ENCODE measurements around the gene CRIM1. TPM values are rescaled to one million over a fixed set of nuclear protein-coding genes. Genes with fewer than 3 reads are reported as not detected.

Gene CRIM1
- total RNA-seq, 4 donors from 2014 or later, result 72.6 to 162 (median 112) TPM

DNA sequence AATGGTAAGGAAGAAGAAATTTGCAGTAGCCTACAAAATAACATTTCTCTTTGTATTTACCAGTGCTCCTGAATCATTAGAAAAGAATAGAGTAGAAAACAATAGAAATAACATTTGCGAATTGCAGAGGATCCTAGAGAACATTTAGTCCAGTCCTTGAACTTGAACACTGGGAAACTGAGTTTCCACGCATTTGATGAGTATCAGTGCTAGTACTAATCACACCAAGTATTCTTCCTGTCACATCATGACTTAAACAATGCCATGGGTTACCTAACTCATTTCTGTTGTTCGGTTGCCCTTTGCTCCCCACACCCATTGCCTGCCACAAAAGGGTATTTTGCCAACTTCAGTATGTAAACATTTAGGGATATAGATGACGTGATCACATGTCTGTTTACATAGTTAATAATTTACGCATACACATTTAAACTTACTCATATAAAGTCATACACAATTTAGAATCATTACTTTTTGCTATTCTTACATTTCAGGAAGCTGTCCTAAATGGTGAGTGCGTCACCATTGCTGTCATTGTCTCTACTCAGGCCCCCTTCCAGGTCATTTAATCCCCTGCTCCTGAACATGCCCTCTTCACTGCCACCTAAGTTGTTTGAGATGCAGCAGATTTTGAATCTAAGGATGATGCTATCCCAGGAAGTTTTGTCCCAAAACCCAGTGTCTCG, 42.3 kb downstream of the CRIM1 start:
- Histone ChIP-seq H3K36me3 (no peaks in the 10 kb centered on the region), H3K4me3 (no peak overlapping the region), H3K9me3 (no peaks in the 10 kb centered on the region), H3K4me1 (peaks cover 13% of the 10 kb centered on the region), H3K27me3 (no peaks in the 10 kb centered on the region), H3K27ac (no peak overlapping the region)
- DNase-seq (ENCODE audit: low spot score in 2 of 2), result no peak
- TF ChIP-seq, protein P1, sequence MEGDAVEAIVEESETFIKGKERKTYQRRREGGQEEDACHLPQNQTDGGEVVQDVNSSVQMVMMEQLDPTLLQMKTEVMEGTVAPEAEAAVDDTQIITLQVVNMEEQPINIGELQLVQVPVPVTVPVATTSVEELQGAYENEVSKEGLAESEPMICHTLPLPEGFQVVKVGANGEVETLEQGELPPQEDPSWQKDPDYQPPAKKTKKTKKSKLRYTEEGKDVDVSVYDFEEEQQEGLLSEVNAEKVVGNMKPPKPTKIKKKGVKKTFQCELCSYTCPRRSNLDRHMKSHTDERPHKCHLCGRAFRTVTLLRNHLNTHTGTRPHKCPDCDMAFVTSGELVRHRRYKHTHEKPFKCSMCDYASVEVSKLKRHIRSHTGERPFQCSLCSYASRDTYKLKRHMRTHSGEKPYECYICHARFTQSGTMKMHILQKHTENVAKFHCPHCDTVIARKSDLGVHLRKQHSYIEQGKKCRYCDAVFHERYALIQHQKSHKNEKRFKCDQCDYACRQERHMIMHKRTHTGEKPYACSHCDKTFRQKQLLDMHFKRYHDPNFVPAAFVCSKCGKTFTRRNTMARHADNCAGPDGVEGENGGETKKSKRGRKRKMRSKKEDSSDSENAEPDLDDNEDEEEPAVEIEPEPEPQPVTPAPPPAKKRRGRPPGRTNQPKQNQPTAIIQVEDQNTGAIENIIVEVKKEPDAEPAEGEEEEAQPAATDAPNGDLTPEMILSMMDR (IDR thresholded peaks at IDR 0.05), result no peak
- TF ChIP-seq EP300 (IDR thresholded peaks at IDR 0.05), result no peak
- no peak for TF ChIP-seq POLR2A (IDR thresholded peaks at IDR 0.05)
- 70% methylated on average over 7 of the region's 7 CpGs for WGBS

DNA sequence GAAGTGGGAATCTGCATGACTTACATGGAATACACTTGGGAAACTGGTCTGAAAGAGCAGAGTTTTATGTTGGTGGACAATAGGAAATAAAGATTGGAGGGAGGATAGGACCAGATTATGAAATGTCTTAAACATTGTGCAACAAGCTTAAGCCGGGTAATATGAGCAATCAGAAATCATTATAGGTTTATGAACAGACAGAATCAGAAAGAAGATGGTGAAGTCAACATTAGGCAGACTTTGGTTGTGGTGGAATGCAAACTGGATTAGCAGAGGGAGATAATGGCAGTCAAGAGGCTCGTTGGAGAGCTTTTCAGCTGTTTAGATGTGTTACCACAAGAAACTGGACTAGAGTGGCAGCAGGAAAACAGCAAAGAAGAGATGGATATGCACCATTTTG, 43.5 kb downstream of the CRIM1 start:
- TF ChIP-seq, protein P1 (IDR thresholded peaks at IDR 0.05), result no peak
- no peak for TF ChIP-seq POLR2AphosphoS5 (IDR thresholded peaks at IDR 0.05)
- TF ChIP-seq POLR2A (IDR thresholded peaks at IDR 0.05), result no peak
- TF ChIP-seq EP300 (IDR thresholded peaks at IDR 0.05), result no peak
- 89% methylated on average over 2 of the region's 2 CpGs for WGBS
- peaks cover 12% of the 10 kb centered on the region for H3K4me1 ChIP-seq

DNA sequence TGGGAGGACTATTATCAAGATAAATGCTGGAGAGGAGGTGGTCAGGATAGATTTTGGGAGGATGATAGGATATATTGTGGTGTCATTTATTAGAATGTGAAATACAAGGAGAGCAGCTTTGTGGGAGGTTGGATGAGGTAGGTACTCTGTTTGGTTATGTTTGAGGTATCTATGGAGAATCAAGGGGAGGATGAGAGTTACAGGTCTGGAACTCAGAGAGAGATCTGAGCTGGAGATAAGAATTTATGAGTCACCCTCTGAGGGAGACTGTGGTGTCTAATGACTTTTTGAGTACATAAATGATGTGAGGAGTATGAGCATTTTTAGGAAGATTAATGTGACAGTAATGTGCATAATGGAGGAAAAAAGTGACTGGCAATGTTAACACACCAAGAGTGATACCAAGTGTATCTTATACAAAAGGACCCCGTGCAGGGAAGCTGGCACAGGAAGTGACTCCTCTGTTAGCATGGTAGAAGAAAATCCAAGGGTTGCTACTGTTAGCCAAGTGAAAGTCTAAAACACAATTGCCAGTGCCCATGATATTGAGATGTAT, 48.2 kb downstream of the CRIM1 start:
- no peaks in the 10 kb centered on the region for H3K27me3 ChIP-seq
- no peak overlapping the region for H3K27ac ChIP-seq

More for the DNA sequence above, 43.5 kb downstream of the CRIM1 start:
- Histone ChIP-seq H3K36me3 (no peaks in the 10 kb centered on the region), H3K9me3 (no peaks in the 10 kb centered on the region), H3K27me3 (no peaks in the 10 kb centered on the region), H3K27ac (no peak overlapping the region), H3K4me3 (no peak overlapping the region)
- DNase-seq (ENCODE audit: low spot score in 2 of 2), result no peak

DNA sequence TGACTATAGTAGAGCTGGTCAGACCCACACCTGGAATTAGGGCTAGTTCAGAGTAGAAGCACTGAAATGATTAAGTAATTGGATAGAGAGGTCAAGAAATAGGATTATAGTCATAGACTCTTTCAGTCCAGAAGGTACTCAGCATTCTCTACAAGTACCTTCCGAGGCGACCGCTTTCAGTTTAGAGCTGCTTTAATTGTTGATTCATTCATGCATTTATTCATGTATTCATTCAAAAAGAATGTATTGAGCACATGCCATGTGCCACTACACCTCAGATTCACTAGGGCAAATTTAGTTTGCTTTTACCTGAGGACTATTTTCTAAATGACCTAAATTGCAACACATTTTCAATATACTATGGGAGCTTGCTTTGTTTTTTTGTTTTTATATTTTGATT, 48.7 kb downstream of the CRIM1 start:
- Histone ChIP-seq H3K4me3 (no peak overlapping the region), H3K36me3 (no peaks in the 10 kb centered on the region), H3K9me3 (no peaks in the 10 kb centered on the region), H3K27ac (no peak overlapping the region), H3K27me3 (no peaks in the 10 kb centered on the region), H3K4me1 (peaks cover 17% of the 10 kb centered on the region)
- 59% methylated on average over 3 of the region's 3 CpGs for WGBS
- TF ChIP-seq, protein P1 (IDR thresholded peaks at IDR 0.05), result no peak
- TF ChIP-seq POLR2A (IDR thresholded peaks at IDR 0.05) (no peak), EP300 (IDR thresholded peaks at IDR 0.05) (no peak), POLR2AphosphoS5 (IDR thresholded peaks at IDR 0.05) (no peak)
- DNase-seq (ENCODE audit: low spot score in 2 of 2), result no peak

More for the DNA sequence above, 48.2 kb downstream of the CRIM1 start:
- Histone ChIP-seq H3K4me1 (peaks cover 15% of the 10 kb centered on the region), H3K4me3 (no peak overlapping the region), H3K36me3 (no peaks in the 10 kb centered on the region), H3K9me3 (no peaks in the 10 kb centered on the region)
- no peak for TF ChIP-seq EP300 (IDR thresholded peaks at IDR 0.05)
- no peak for TF ChIP-seq POLR2AphosphoS5 (IDR thresholded peaks at IDR 0.05)
- TF ChIP-seq, protein P1 (IDR thresholded peaks at IDR 0.05), result no peak
- TF ChIP-seq POLR2A (IDR thresholded peaks at IDR 0.05), result no peak
- no peak for DNase-seq (ENCODE audit: low spot score in 2 of 2)
- WGBS, result 34% methylated on average over 1 of the region's 1 CpG

DNA sequence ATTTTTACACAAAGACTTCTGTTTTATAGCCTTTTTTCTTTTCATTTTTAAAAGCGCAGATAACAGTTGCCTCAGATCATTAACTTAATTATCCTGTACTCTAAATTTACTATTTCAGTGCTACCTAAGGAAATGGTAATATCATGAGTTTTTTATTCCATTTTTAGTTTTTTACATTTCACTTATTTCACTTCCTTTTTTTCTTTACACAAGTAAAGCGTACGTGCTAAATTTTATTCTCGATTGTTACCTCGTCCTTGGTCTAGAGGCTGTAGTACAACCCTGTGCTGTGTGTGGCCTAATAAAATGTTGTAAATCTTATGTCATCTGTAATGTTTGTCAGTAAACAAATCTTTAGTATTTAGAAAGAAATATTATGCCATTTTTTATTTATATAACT, 49.2 kb downstream of the CRIM1 start:
- no peaks in the 10 kb centered on the region for H3K9me3 ChIP-seq
- no peaks in the 10 kb centered on the region for H3K27me3 ChIP-seq
- H3K36me3 ChIP-seq, result no peaks in the 10 kb centered on the region
- no peak for DNase-seq (ENCODE audit: low spot score in 2 of 2)
- no peak for TF ChIP-seq POLR2AphosphoS5 (IDR thresholded peaks at IDR 0.05)
- TF ChIP-seq POLR2A (IDR thresholded peaks at IDR 0.05), result no peak
- TF ChIP-seq EP300 (IDR thresholded peaks at IDR 0.05), result no peak
- TF ChIP-seq, protein P1 (IDR thresholded peaks at IDR 0.05), result no peak
- peaks cover 20% of the 10 kb centered on the region for H3K4me1 ChIP-seq
- WGBS, result 79% methylated on average over 5 of the region's 5 CpGs
- H3K27ac ChIP-seq, result no peak overlapping the region
- no peak overlapping the region for H3K4me3 ChIP-seq

Measured in suprapubic skin (tissue), 4 donors.